Activated naive CD4-positive, alpha-beta T cell treated with anti-CD3 and anti-CD28 coated beads, Interleukin-2, amount 10 ng/mL, durations not matched to agents 7 days and 5 days (primary cell): ENCODE measurements around the gene DNASE1.
"Not testable (repeated sequence)": the region's sequence is repeated elsewhere in the genome, so short reads cannot be mapped to it uniquely, and the experiment has no call there.

Source experiments
- CTCF ChIA-PET: fragments of 350-600 bp; sonication (Branson Sonifier 250); formaldehyde crosslinking; loops from one replicate; lab custom pipeline; 2021; ENCODE audit warnings: antibody characterized with exemption; lab: Charles Lee
- DNase-seq: peaks from one replicate; pipeline ENCODE4 v3.0.0-alpha.2; 2020
- H3K27ac Mint-ChIP-seq: one replicate; pipeline ENCODE4 v1.8.0; 2021; ENCODE audit warnings: mild to moderate bottlenecking, moderate library complexity, mixed read lengths
- H3K27me3 Mint-ChIP-seq: one replicate; pipeline ENCODE4 v1.8.0; 2021; ENCODE audit warnings: mild to moderate bottlenecking, mixed read lengths
- H3K36me3 Mint-ChIP-seq: one replicate; pipeline ENCODE4 v1.8.0; 2021; ENCODE audit warnings: mixed read lengths
- H3K4me1 Mint-ChIP-seq: one replicate; pipeline ENCODE4 v1.8.0; 2021; ENCODE audit warnings: mixed read lengths
- H3K4me3 Mint-ChIP-seq: one replicate; pipeline ENCODE4 v1.8.0; 2021; ENCODE audit warnings: mild to moderate bottlenecking, moderate library complexity, mixed read lengths
- H3K9me3 Mint-ChIP-seq: one replicate; pipeline ENCODE4 v1.8.0; 2021; ENCODE audit warnings: mixed read lengths

DNASE1 gene

GRCh38 chr16:3650631-3651265 is 3.7 kb upstream of the DNASE1 start:
- peak; percentile 15 for DNase-seq
- CTCF ChIA-PET: interaction anchor here (0.7 to 1.4 kb wide), 2 partner anchors 25 to 142 kb away, joined by 3 to 4 read pairs; no protein-coding TSS in a partner anchor
- H3K27me3 Mint-ChIP-seq: no peaks in the 10 kb centered on the region
- no peak overlapping the region for H3K4me3 Mint-ChIP-seq
- peaks cover 5% of the 10 kb centered on the region for H3K4me1 Mint-ChIP-seq
- H3K9me3 Mint-ChIP-seq: no peaks in the 10 kb centered on the region
- no peak overlapping the region for H3K27ac Mint-ChIP-seq
- H3K36me3 Mint-ChIP-seq: peaks cover 24% of the 10 kb centered on the region

- DNase-seq: peak; percentile 12
- CTCF ChIA-PET: interaction anchor here (1.4 kb wide), 1 partner anchor 26 kb away, joined by 3 read pairs; no protein-coding TSS in a partner anchor
- H3K9me3 Mint-ChIP-seq: no peaks in the 10 kb centered on the region
- H3K4me3 Mint-ChIP-seq: no peak overlapping the region
- H3K27ac Mint-ChIP-seq: no peak overlapping the region
- H3K4me1 Mint-ChIP-seq: peaks cover 5% of the 10 kb centered on the region
- peaks cover 28% of the 10 kb centered on the region for H3K36me3 Mint-ChIP-seq
- no peaks in the 10 kb centered on the region for H3K27me3 Mint-ChIP-seq
Observed at GRCh38 chr16:3651461-3652372, 2.8 kb upstream of the DNASE1 start.

GRCh38 chr16:3652373-3653195 is 1.9 kb upstream of the DNASE1 start:
- Mint-ChIP-seq H3K4me1 (peaks cover 7% of the 10 kb centered on the region), H3K4me3 (no peak overlapping the region), H3K36me3 (peaks cover 36% of the 10 kb centered on the region), H3K27me3 (no peaks in the 10 kb centered on the region), H3K9me3 (no peaks in the 10 kb centered on the region), H3K27ac (no peak overlapping the region)
- CTCF ChIA-PET: interaction anchor here (1.4 to 3.2 kb wide), 2 partner anchors 26 kb away, joined by 3 to 11 read pairs; no protein-coding TSS in a partner anchor
- DNase-seq: peak; percentile 16

- Mint-ChIP-seq H3K9me3 (no peaks in the 10 kb centered on the region), H3K27ac (peak overlapping the region; percentile 19), H3K36me3 (peaks cover 49% of the 10 kb centered on the region), H3K27me3 (no peaks in the 10 kb centered on the region), H3K4me3 (no peak overlapping the region), H3K4me1 (peaks cover 17% of the 10 kb centered on the region)
- no peak for DNase-seq
- CTCF ChIA-PET: interaction anchor here (0.6 to 3.2 kb wide), 4 partner anchors 9 to 33 kb away, joined by 3 to 11 read pairs (median 6); no protein-coding TSS in a partner anchor
Observed at GRCh38 chr16:3655030-3655395, 522 bp downstream of the DNASE1 start.

DNA sequence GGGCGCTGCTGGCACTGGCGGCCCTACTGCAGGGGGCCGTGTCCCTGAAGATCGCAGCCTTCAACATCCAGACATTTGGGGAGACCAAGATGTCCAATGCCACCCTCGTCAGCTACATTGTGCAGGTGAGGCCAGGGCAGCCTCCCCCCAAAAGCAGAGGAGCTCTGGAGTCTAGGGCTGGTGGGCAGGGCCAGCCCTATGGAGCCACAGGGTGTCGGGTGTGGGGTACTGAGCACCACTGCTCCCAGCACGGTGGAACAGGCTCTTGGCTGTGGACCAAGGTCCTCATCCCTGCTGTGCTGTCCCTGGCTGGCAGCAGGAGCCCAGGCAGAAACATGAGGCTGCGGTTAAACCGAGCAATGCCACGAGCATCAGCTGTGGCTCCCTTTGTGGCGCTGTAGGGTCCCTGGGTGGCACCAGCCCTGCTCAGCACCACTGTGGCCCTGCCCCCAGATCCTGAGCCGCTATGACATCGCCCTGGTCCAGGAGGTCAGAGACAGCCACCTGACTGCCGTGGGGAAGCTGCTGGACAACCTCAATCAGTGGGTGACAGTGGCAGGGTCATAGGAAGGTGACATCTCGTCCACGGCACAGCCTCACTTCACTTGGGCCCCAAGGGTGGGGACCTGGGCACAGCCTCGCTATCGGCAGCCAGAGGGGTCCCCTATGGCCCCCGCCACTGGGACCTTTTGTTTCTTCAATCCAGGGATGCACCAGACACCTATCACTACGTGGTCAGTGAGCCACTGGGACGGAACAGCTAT is 1.1 kb downstream of the DNASE1 start:
- peaks cover 17% of the 10 kb centered on the region for H3K4me1 Mint-ChIP-seq
- DNase-seq: no peak
- H3K9me3 Mint-ChIP-seq: no peaks in the 10 kb centered on the region
- H3K27ac Mint-ChIP-seq: peak overlapping the region; percentile 19
- H3K27me3 Mint-ChIP-seq: no peaks in the 10 kb centered on the region
- CTCF ChIA-PET: interaction anchor here (0.6 to 3.2 kb wide), 4 partner anchors 9 to 34 kb away, joined by 3 to 11 read pairs (median 6); no protein-coding TSS in a partner anchor
- H3K4me3 Mint-ChIP-seq: no peak overlapping the region
- H3K36me3 Mint-ChIP-seq: peaks cover 51% of the 10 kb centered on the region

DNA sequence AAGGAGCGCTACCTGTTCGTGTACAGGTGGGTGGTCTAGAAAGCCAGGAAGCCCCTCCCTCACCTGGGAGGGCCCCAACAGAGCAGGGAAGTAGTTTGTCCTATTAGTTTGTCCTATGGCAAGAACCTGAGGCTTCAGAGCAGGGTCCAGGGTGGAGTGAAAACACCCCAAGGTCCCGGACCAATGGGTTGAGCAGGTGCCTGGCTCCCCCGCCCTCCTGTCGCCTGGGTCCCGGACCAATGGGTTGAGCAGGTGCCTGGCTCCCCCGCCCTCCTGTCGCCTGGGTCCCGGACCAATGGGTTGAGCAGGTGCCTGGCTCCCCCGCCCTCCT is 1.6 kb downstream of the DNASE1 start:
- H3K27ac Mint-ChIP-seq, DNase-seq, H3K27me3 Mint-ChIP-seq, H3K9me3 Mint-ChIP-seq, H3K4me3 Mint-ChIP-seq: not testable (repeated sequence)
- Mint-ChIP-seq H3K4me1 (peaks cover 17% of the 10 kb centered on the region), H3K36me3 (peaks cover 52% of the 10 kb centered on the region)
- CTCF ChIA-PET: interaction anchor here (1.1 to 3.2 kb wide), 2 partner anchors 9 to 30 kb away, joined by 3 to 11 read pairs; no protein-coding TSS in a partner anchor

DNA sequence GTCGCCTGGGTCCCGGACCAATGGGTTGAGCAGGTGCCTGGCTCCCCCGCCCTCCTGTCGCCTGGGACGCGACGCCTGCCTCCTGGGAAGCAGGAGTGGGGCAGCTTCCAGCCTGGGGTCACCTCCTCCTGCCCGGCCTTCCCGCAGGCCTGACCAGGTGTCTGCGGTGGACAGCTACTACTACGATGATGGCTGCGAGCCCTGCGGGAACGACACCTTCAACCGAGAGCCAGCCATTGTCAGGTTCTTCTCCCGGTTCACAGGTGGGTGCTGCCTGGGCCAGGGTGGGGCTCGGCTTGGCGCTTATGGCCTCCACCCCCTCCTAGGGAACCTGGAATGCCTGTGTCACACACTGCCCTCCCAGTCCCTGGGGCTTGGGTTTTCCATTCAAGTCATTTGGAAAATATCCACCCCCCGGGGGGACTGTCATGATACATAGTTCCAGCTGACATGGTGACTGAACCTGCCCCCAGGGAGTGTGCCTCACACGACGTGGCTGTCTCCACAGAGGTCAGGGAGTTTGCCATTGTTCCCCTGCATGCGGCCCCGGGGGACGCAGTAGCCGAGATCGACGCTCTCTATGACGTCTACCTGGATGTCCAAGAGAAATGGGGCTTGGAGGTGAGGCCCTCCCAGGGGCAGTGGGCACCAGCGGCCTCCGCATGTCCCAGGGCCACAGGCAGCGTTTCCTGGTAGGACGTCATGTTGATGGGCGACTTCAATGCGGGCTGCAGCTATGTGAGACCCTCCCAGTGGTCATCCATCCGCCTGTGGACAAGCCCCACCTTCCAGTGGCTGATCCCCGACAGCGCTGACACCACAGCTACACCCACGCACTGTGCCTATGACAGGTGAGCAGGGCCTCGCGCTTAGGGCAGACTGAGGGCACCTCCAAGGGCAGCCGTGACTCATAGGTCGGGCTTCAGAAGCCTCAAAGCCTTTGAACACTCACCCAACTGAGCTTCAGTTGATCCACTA is 2.3 kb downstream of the DNASE1 start:
- no peaks in the 10 kb centered on the region for H3K27me3 Mint-ChIP-seq
- CTCF ChIA-PET: interaction anchor here (1.1 kb wide), 1 partner anchor 8 kb away, joined by 3 read pairs; no protein-coding TSS in a partner anchor
- no peak overlapping the region for H3K27ac Mint-ChIP-seq
- H3K4me3 Mint-ChIP-seq: no peak overlapping the region
- DNase-seq: no peak
- H3K36me3 Mint-ChIP-seq: peaks cover 53% of the 10 kb centered on the region
- H3K4me1 Mint-ChIP-seq: peaks cover 17% of the 10 kb centered on the region
- no peaks in the 10 kb centered on the region for H3K9me3 Mint-ChIP-seq

DNA sequence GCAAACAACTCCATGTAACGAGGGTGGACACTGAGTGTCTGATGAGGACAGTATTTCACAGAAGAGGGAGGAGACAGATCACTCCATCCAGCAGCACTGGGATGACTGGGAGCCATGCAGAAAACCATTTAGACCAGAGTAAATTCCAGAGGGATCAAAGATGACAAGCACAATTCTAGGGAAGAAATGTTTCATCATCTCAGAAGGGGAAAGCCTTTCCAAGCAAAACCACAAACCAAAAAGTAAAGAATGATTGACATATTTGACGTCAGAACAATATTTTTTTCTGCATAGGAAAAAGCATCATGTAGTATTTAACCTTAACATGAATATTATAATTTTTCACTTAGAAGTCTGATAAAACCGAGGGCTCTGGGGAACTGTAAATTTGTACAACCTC is 4.8 kb downstream of the DNASE1 start:
- no peaks in the 10 kb centered on the region for H3K27me3 Mint-ChIP-seq
- peaks cover 56% of the 10 kb centered on the region for H3K36me3 Mint-ChIP-seq
- peak overlapping the region; percentile 3 for H3K27ac Mint-ChIP-seq
- CTCF ChIA-PET: interaction anchor here (1.1 kb wide), 1 partner anchor 594 kb away, joined by 3 read pairs; no protein-coding TSS in a partner anchor
- no peak overlapping the region for H3K4me3 Mint-ChIP-seq
- H3K4me1 Mint-ChIP-seq: peaks cover 14% of the 10 kb centered on the region
- no peak for DNase-seq
- no peaks in the 10 kb centered on the region for H3K9me3 Mint-ChIP-seq

- CTCF ChIA-PET: interaction anchor here (1.3 kb wide), 1 partner anchor 35 kb away, joined by 6 read pairs; no protein-coding TSS in a partner anchor
Observed at GRCh38 chr16:3661311-3661710, 6.8 kb downstream of the DNASE1 start.

DNA sequence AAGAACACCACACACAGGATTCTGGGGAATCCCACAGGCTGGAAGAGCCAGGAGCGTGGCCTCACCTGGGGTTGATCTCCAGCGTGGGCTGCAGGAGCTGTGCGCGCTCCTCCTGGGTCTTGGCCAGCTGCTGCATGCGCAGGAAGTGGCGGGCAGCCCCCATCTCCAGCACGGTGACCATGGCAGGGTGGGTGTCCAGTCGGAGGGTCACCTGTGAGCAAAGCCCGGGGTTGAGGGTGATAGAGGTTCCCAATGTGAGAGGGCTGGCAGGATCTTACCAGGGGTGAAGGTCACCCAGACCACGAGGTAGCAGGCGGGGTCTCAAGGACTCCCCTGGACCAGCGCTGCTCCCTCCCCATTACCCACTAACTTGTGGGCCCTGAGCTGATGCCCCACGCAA is 7.4 kb downstream of the DNASE1 start:
- H3K4me1 Mint-ChIP-seq: peaks cover 33% of the 10 kb centered on the region
- DNase-seq: no peak
- H3K27ac Mint-ChIP-seq: no peak overlapping the region
- H3K27me3 Mint-ChIP-seq: no peaks in the 10 kb centered on the region
- CTCF ChIA-PET: interaction anchor here (1.3 to 1.7 kb wide), 2 partner anchors 22 to 36 kb away, joined by 4 to 6 read pairs; no protein-coding TSS in a partner anchor
- peaks cover 54% of the 10 kb centered on the region for H3K36me3 Mint-ChIP-seq
- no peak overlapping the region for H3K4me3 Mint-ChIP-seq
- H3K9me3 Mint-ChIP-seq: no peaks in the 10 kb centered on the region

More at GRCh38 chr16:3661311-3661710, 6.8 kb downstream of the DNASE1 start:
- H3K27ac Mint-ChIP-seq: no peak overlapping the region
- H3K27me3 Mint-ChIP-seq: no peaks in the 10 kb centered on the region
- H3K9me3 Mint-ChIP-seq: no peaks in the 10 kb centered on the region
- H3K36me3 Mint-ChIP-seq: peaks cover 55% of the 10 kb centered on the region
- DNase-seq: no peak
- no peak overlapping the region for H3K4me3 Mint-ChIP-seq
- H3K4me1 Mint-ChIP-seq: peaks cover 30% of the 10 kb centered on the region

GRCh38 chr16:3662601-3663000 is 8.1 kb downstream of the DNASE1 start:
- no peak overlapping the region for H3K27ac Mint-ChIP-seq
- CTCF ChIA-PET: interaction anchor here (0.8 to 1.7 kb wide), 3 partner anchors 9 to 36 kb away, joined by 3 to 6 read pairs (median 4); no protein-coding TSS in a partner anchor
- H3K4me3 Mint-ChIP-seq: no peak overlapping the region
- peaks cover 50% of the 10 kb centered on the region for H3K36me3 Mint-ChIP-seq
- DNase-seq: no peak
- peaks cover 33% of the 10 kb centered on the region for H3K4me1 Mint-ChIP-seq
- H3K9me3 Mint-ChIP-seq: no peaks in the 10 kb centered on the region
- no peaks in the 10 kb centered on the region for H3K27me3 Mint-ChIP-seq
